AG04449 (cell line): Measurements from ENCODE around the gene PIAS1.

ENCODE experiments used
- CTCF ChIA-PET: fragments of 350-600 bp; formaldehyde crosslinking; extraction: SDS; loops from one replicate; lab custom pipeline; 2021; ENCODE audit warnings: antibody characterized with exemption; lab: Yijun Ruan, JAX
- POLR2A ChIA-PET: fragments of 400-600, 350-600 bp; formaldehyde crosslinking; extraction: SDS; loops from one replicate; lab custom pipeline; 2020; ENCODE audit warnings: antibody characterized with exemption, inconsistent platforms; lab: Yijun Ruan, JAX
- DNase-seq: peaks from one replicate; pipeline ENCODE4 v3.0.0-alpha.2; 2010; ENCODE audit warnings: low read depth, low spot score
- H3K4me3 ChIP-seq: 2 replicates; pipeline ENCODE4 v1.5.1; 2011; ENCODE audit warnings: low read depth, mild to moderate bottlenecking, control low read depth, low read length
- TF ChIP-seq, protein P1 (sequence below): IDR thresholded peaks from one replicate; pipeline ENCODE4 v1.5.1; 2011; ENCODE audit warnings: mild to moderate bottlenecking, moderate library complexity, low read length, control low read depth, inconsistent platforms; ENCODE audit not compliant: insufficient read depth; ENCODE audit errors: missing control alignments

PIAS1 gene

DNA sequence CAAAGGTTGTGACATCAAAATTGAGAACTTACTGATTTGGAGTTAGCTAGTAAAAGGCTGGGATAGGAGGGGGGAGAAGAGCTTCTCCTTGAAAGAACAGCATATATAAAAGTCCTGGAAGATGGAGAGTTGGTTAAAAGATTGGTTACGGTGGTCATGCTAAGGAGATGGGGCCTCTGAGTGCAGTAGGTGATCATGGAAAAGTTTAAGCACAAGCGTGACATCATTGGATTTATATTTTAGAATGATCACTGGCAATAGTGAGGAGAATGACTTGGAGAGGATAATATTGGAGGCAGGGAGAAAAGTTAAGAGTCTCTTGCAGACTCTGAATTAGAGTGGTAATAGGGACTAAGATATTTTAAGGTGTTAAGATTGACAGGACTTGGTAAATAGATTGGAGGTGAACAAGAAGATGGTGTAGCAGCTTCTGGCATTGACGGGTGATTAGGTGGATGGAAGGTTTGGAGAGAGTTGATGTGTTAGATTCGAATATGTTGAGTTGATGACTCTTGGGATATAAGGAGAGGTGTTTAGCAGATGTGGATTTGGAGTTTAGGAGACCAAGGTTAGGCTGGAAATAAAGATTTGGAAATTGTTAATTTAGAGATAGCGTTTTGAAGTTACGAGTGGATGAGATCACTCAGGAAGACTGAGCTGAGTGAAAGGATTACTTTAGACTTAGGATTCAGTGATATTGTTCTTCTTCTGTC is 19.6 kb downstream of the PIAS1 start:
- no peak for DNase-seq
- POLR2A ChIA-PET = no interaction called here
- H3K4me3 ChIP-seq = no peak overlapping the region
- TF ChIP-seq, protein P1, sequence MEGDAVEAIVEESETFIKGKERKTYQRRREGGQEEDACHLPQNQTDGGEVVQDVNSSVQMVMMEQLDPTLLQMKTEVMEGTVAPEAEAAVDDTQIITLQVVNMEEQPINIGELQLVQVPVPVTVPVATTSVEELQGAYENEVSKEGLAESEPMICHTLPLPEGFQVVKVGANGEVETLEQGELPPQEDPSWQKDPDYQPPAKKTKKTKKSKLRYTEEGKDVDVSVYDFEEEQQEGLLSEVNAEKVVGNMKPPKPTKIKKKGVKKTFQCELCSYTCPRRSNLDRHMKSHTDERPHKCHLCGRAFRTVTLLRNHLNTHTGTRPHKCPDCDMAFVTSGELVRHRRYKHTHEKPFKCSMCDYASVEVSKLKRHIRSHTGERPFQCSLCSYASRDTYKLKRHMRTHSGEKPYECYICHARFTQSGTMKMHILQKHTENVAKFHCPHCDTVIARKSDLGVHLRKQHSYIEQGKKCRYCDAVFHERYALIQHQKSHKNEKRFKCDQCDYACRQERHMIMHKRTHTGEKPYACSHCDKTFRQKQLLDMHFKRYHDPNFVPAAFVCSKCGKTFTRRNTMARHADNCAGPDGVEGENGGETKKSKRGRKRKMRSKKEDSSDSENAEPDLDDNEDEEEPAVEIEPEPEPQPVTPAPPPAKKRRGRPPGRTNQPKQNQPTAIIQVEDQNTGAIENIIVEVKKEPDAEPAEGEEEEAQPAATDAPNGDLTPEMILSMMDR = no peak
- CTCF ChIA-PET = interaction anchor here (1.0 kb wide), 1 partner anchor 12 kb away, joined by 3 read pairs; no protein-coding TSS in a partner anchor

DNA sequence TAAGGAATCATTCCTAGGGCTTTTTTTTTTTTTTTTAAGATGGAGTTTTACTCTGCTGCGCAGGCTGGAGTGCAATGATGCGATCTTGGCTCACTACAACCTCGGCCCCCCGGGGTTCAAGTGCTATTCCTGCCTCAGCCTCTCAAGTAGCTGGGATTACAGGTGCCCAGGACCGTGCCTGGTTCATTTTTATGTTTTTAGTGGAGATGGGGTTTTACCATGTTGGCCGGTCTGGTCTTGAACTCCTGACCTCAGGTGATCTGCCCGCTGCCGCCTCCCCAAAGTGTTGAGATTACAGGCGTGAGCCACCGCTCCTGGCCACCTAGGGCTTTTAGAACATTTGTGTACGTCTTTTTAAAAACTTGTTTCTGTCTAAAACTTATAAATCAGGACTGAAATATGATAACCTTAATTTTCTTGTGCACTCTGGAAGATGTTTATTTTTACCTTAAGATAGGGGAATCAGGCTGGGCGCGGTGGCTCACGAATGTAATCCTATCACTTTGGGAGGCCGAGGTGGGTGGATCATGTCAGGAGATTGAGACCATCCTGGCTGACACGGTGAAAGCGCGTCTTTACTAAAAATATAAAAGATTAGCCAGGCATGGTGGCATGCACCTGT is 21.8 kb downstream of the PIAS1 start:
- TF ChIP-seq, protein P1 = no peak
- POLR2A ChIA-PET = no interaction called here
- no peak overlapping the region for H3K4me3 ChIP-seq
- CTCF ChIA-PET = no interaction called here
- DNase-seq = no peak

DNA sequence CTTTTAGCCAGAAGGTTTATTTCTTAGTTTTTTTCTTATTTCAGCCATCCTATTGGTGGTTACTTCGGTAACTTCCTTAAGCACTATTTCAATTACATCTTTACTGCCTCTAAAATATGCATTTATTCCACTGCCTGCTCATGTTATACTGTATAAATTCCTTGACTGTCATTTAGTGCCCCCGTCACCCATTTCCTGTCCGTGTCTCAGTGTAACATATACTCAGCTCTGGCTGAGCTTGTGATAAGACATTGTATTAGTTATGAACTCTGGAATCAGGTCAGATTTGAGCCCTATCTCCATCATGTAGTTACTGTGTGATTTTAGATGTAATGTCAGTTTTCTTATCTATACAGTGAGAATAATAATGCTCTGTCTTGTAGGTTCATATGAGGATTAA is 24.2 kb downstream of the PIAS1 start:
- TF ChIP-seq, protein P1 = no peak
- H3K4me3 ChIP-seq = no peak overlapping the region
- DNase-seq = no peak
- ChIA-PET POLR2A (no interaction called here), CTCF (interaction anchor here (0.6 to 1.0 kb wide), 2 partner anchors 13 to 23 kb away, joined by 3 read pairs; no protein-coding TSS in a partner anchor)

DNA sequence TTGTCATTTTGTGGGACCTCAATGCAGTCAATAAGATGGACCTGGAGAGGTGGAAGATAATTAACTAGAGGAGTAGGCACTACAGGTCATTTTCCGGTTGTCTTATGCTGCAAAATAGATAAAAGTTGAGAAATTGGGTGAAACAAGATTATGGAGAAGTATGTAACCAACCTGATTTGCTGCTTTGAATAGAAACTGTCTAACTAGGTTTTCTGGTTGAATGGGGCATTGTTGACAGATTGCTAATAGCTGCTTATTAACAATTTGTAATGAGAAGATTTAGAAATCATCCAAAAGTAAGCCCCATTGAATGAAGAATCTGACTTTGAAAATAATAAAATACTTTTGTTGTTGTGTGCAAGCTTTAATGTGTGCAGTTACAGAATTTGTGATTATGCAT is 26.2 kb downstream of the PIAS1 start:
- TF ChIP-seq, protein P1 = no peak
- H3K4me3 ChIP-seq = no peak overlapping the region
- CTCF ChIA-PET = interaction anchor here (0.8 kb wide), 1 partner anchor 235 kb away, joined by 3 read pairs; no protein-coding TSS in a partner anchor
- POLR2A ChIA-PET = no interaction called here
- no peak for DNase-seq

DNA sequence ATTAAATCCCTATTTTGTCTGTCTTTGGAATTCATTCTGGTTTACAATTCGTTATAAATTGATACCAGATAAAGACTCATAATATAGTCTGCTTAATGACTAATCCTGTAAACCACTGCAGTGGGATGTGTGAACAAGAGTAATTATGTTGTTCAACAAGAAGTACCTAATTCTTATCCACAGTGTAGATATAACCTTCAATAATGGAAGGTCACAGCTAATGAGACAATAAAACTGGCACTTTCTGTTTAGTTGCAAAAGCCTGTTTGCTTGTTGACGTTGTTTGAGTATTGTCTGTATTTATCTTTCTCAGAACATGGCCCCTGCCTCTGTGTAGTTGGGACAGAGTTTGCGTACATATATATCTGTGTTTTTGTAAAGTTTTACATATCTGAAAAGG is 26.7 kb downstream of the PIAS1 start:
- H3K4me3 ChIP-seq = no peak overlapping the region
- TF ChIP-seq, protein P1 = no peak
- POLR2A ChIA-PET = interaction anchor here (0.7 kb wide), 1 partner anchor 25 kb away, joined by 3 read pairs; no protein-coding TSS in a partner anchor
- CTCF ChIA-PET = no interaction called here
- DNase-seq = no peak

DNA sequence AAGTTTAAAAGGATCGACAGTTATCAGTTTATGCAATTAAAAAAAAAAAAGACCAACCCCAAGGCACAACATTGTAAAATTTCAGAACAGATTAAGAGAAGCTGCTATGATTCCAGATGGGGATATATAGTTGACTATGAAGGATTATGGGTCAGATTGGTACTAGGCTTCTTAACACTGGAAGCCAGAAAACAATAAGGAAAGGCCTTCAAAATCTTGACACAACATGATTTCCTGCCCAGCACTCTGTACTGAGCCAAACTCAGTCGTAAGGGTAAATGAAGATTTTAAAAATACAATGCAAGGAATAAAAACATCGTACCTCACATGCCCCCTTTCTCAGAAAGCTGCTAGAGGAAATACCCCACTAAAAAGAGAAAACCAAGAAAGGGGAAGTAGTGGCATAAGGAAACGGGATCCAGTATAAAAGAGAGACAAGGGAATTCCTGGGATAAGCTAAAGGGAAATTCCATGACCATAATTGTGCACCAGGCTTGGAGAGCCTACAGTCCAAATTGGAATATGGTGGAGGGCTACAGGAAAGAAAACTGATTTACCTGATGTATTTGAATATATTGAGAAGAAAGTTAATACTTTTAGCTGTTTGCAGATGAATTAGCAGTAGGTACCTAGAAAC is 27.9 kb downstream of the PIAS1 start:
- no peak for DNase-seq
- CTCF ChIA-PET = interaction anchor here (0.9 to 1.5 kb wide), 2 partner anchors 80 to 218 kb away, joined by 3 to 4 read pairs; no protein-coding TSS in a partner anchor
- POLR2A ChIA-PET = no interaction called here
- TF ChIP-seq, protein P1 = no peak
- no peak overlapping the region for H3K4me3 ChIP-seq
